H1 (cell line): ENCODE results near the gene ACER3.

ENCODE experiments used
- JUN ChIP-seq: IDR thresholded peaks from 2 replicates; pipeline ENCODE4 v1.6.1; 2011; ENCODE audit warnings: low read depth, mild to moderate bottlenecking, improper control_type of control experiment, low read length
- SIX5 ChIP-seq: IDR thresholded peaks from 2 replicates; pipeline ENCODE4 v1.6.1; 2011; ENCODE audit warnings: mild to moderate bottlenecking, low read depth, low read length
- TAF1 ChIP-seq: IDR thresholded peaks from 2 replicates; pipeline ENCODE4 v1.6.1; 2011; ENCODE audit warnings: mild to moderate bottlenecking, low read depth, low read length

GRCh38 chr11:76919467-76919866 is 58.7 kb downstream of the ACER3 start:
- TF ChIP-seq JUN (no peak), TAF1 (no peak), SIX5 (no peak)
